Activated naive CD4-positive, alpha-beta T cell (primary cell): ENCODE results near the gene ASB5.
"Not testable (repeated sequence)": the region's sequence is repeated elsewhere in the genome, so short reads cannot be mapped to it uniquely, and the experiment has no call there.

Source experiments
- DNase-seq, 4 experiments: peaks; one replicate each; lab custom pipeline; 2025; lab: John Stamatoyannopoulos, UW

Gene ASB5

GRCh38 chr4:176268963-176269362, at the start of gene ASB5:
Gene ASB5, minus strand, starts transcription at chr4:176269222. Its CDS starts 114 bp downstream, at chr4:176269108.
- no peak for DNase-seq

GRCh38 chr4:176313596-176314336, 44.7 kb upstream of the ASB5 start:
- DNase-seq: no peak

- no peak for DNase-seq
Observed at GRCh38 chr4:176309772-176310171, 40.8 kb upstream of the ASB5 start.

GRCh38 chr4:176309046-176309445, 40.0 kb upstream of the ASB5 start:
- DNase-seq: no peak

GRCh38 chr4:176308441-176308840, 39.4 kb upstream of the ASB5 start:
- no peak for DNase-seq

- DNase-seq: no peak
Observed at GRCh38 chr4:176307666-176307930, 38.6 kb upstream of the ASB5 start.

GRCh38 chr4:176306837-176307665, 38.0 kb upstream of the ASB5 start:
- no peak for DNase-seq

- DNase-seq: no peak
Observed at GRCh38 chr4:176303938-176304337, 34.9 kb upstream of the ASB5 start.

- DNase-seq: no peak
Observed at GRCh38 chr4:176302283-176303275, 33.6 kb upstream of the ASB5 start.

GRCh38 chr4:176300565-176300964, 31.5 kb upstream of the ASB5 start:
- DNase-seq: no peak

- DNase-seq: no peak
Observed at GRCh38 chr4:176300036-176300435, 31.0 kb upstream of the ASB5 start.

- no peak for DNase-seq
Observed at GRCh38 chr4:176298664-176299063, 29.6 kb upstream of the ASB5 start.

- not testable (repeated sequence) for DNase-seq
Observed at GRCh38 chr4:176295907-176296306, 26.9 kb upstream of the ASB5 start.

- no peak for DNase-seq
Observed at GRCh38 chr4:176293660-176294059, 24.6 kb upstream of the ASB5 start.

GRCh38 chr4:176292920-176293319, 23.9 kb upstream of the ASB5 start:
- DNase-seq: no peak

- no peak for DNase-seq
Observed at GRCh38 chr4:176291748-176292147, 22.7 kb upstream of the ASB5 start.

- no peak for DNase-seq
Observed at GRCh38 chr4:176290520-176290919, 21.5 kb upstream of the ASB5 start.

GRCh38 chr4:176289561-176289960, 20.5 kb upstream of the ASB5 start:
- DNase-seq: no peak

GRCh38 chr4:176288020-176288419, 19.0 kb upstream of the ASB5 start:
- no peak for DNase-seq

- no peak for DNase-seq
Observed at GRCh38 chr4:176287546-176287945, 18.5 kb upstream of the ASB5 start.

GRCh38 chr4:176286728-176287127, 17.7 kb upstream of the ASB5 start:
- DNase-seq: no peak

GRCh38 chr4:176279560-176279959, 10.5 kb upstream of the ASB5 start:
- DNase-seq: not testable (repeated sequence)
